ENCODE results near the gene RPS2.
"Not testable (repeated sequence)": the region's sequence is repeated elsewhere in the genome, so short reads cannot be mapped to it uniquely, and the experiment has no call there.

RPS2 gene

GRCh38 chr16:1920727-1921171 lies 43.9 kb downstream of the RPS2 start:
- TF ChIP-seq, protein P1, sequence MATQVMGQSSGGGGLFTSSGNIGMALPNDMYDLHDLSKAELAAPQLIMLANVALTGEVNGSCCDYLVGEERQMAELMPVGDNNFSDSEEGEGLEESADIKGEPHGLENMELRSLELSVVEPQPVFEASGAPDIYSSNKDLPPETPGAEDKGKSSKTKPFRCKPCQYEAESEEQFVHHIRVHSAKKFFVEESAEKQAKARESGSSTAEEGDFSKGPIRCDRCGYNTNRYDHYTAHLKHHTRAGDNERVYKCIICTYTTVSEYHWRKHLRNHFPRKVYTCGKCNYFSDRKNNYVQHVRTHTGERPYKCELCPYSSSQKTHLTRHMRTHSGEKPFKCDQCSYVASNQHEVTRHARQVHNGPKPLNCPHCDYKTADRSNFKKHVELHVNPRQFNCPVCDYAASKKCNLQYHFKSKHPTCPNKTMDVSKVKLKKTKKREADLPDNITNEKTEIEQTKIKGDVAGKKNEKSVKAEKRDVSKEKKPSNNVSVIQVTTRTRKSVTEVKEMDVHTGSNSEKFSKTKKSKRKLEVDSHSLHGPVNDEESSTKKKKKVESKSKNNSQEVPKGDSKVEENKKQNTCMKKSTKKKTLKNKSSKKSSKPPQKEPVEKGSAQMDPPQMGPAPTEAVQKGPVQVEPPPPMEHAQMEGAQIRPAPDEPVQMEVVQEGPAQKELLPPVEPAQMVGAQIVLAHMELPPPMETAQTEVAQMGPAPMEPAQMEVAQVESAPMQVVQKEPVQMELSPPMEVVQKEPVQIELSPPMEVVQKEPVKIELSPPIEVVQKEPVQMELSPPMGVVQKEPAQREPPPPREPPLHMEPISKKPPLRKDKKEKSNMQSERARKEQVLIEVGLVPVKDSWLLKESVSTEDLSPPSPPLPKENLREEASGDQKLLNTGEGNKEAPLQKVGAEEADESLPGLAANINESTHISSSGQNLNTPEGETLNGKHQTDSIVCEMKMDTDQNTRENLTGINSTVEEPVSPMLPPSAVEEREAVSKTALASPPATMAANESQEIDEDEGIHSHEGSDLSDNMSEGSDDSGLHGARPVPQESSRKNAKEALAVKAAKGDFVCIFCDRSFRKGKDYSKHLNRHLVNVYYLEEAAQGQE (IDR thresholded peaks at IDR 0.05; ENCODE audit: insufficient replicate concordance, low read depth): no peak
- no peak for TF ChIP-seq POLR2AphosphoS5 (IDR thresholded peaks at IDR 0.05; ENCODE audit: low read depth)
- TF ChIP-seq, protein P2, sequence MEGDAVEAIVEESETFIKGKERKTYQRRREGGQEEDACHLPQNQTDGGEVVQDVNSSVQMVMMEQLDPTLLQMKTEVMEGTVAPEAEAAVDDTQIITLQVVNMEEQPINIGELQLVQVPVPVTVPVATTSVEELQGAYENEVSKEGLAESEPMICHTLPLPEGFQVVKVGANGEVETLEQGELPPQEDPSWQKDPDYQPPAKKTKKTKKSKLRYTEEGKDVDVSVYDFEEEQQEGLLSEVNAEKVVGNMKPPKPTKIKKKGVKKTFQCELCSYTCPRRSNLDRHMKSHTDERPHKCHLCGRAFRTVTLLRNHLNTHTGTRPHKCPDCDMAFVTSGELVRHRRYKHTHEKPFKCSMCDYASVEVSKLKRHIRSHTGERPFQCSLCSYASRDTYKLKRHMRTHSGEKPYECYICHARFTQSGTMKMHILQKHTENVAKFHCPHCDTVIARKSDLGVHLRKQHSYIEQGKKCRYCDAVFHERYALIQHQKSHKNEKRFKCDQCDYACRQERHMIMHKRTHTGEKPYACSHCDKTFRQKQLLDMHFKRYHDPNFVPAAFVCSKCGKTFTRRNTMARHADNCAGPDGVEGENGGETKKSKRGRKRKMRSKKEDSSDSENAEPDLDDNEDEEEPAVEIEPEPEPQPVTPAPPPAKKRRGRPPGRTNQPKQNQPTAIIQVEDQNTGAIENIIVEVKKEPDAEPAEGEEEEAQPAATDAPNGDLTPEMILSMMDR (IDR thresholded peaks at IDR 0.05; ENCODE audit: insufficient read depth, low read length): no peak
- no peak for TF ChIP-seq GABPA (IDR thresholded peaks at IDR 0.05; ENCODE audit: low read depth)
- TF ChIP-seq SPI1 (IDR thresholded peaks at IDR 0.05; ENCODE audit: borderline replicate concordance, low read depth): no peak
- Histone ChIP-seq H3K4me3 (replicated peaks; ENCODE audit: insufficient read depth, low read length) (no peak overlapping the region), H3K27ac (replicated peaks) (no peak overlapping the region), H3K27me3 (ENCODE audit: insufficient read depth, poor library complexity, severe bottlenecking) (peaks cover 51% of the 10 kb centered on the region)
- DNase-seq (ENCODE audit: low read depth in 1 of 2, low spot score in 1 of 2): no peak

GRCh38 chr16:1920122-1920521 lies 44.5 kb downstream of the RPS2 start:
- peaks cover 56% of the 10 kb centered on the region for H3K27me3 ChIP-seq (ENCODE audit: insufficient read depth, poor library complexity, severe bottlenecking)
- not testable (repeated sequence) for H3K27ac ChIP-seq (replicated peaks); DNase-seq (ENCODE audit: low read depth in 1 of 2, low spot score in 1 of 2); H3K4me3 ChIP-seq (replicated peaks; ENCODE audit: insufficient read depth, low read length)

DNA sequence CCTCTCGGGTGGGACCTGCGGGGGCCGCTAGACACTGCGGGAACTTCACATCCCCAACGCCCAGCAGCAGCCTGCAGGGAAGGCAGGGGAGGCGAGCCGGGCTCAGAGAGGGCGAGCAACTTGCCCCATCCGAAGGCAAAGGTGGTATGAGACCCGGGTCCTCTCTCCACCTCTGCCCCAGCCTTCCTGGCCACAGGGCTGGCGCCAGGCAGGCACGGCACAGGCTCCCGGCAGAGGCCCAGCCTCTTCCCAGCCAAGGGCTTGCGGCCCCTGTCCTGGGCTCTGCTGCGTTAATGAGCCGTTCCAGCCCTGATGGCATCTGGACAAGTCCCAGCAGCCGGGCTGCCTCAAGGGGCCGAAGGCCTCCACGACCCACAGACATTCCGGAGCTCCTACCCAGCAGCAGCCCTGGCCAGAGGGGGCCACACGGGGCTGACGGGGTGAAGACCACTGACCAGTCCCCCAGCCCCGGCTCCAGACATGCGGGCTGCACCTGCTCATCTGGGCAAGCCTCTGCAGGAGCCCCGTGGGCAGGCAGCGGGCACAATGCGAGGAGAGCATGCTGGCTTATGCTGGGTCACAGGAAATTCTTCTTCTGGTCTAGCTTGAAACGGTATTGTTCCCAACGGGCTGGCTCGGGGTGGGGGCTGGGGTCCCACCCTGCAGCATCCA lies 45.2 kb downstream of the RPS2 start:
- DNase-seq (ENCODE audit: low read depth in 1 of 2, low spot score in 1 of 2): no peak

More for the DNA sequence above, 45.2 kb downstream of the RPS2 start:
- TF ChIP-seq, protein P2 (IDR thresholded peaks at IDR 0.05; ENCODE audit: insufficient read depth, low read length): no peak
- no peak for TF ChIP-seq SPI1 (IDR thresholded peaks at IDR 0.05; ENCODE audit: borderline replicate concordance, low read depth)
- TF ChIP-seq GABPA (IDR thresholded peaks at IDR 0.05; ENCODE audit: low read depth): no peak
- TF ChIP-seq, protein P1 (IDR thresholded peaks at IDR 0.05; ENCODE audit: insufficient replicate concordance, low read depth): no peak
- no peak for TF ChIP-seq POLR2AphosphoS5 (IDR thresholded peaks at IDR 0.05; ENCODE audit: low read depth)
- H3K27me3 ChIP-seq (ENCODE audit: insufficient read depth, poor library complexity, severe bottlenecking): peaks cover 56% of the 10 kb centered on the region
- no peak overlapping the region for H3K4me3 ChIP-seq (replicated peaks; ENCODE audit: insufficient read depth, low read length)
- H3K27ac ChIP-seq (replicated peaks): no peak overlapping the region

All from HL-60 (cell line).